GM12878 (cell line): ENCODE data around the gene ARID3B. TPM values are rescaled to one million over a fixed set of nuclear protein-coding genes. Genes with fewer than 3 reads are reported as not detected.

Experiments
- BRCA1 ChIP-seq: IDR thresholded peaks from 2 replicates; pipeline ENCODE4 v1.6.1; 2011; ENCODE audit warnings: low read depth, low read length, improper control_type of control experiment
- CBFB ChIP-seq: IDR thresholded peaks from 2 replicates; pipeline ENCODE4 v1.6.1; 2016; ENCODE audit warnings: antibody characterized with exemption, low read depth
- CEBPB ChIP-seq, 2 experiments: fragments of 150-350 bp in 1 of 2; IDR thresholded peaks; 2 replicates each; pipeline ENCODE4 v1.6.1; 2012 to 2014; ENCODE audit warnings: low read depth in 2 of 2, low read length in 2 of 2, borderline replicate concordance in 1 of 2, inconsistent platforms in 1 of 2
- EP300 ChIP-seq, 2 experiments: fragments of 150-350 bp in 1 of 2; IDR thresholded peaks; 2 replicates each; pipeline ENCODE4 v1.6.1; 2011 to 2012; ENCODE audit warnings: low read depth in 2 of 2, low read length in 2 of 2, borderline replicate concordance in 1 of 2, improper control_type of control experiment in 1 of 2, inconsistent platforms in 1 of 2; ENCODE audit not compliant: control insufficient read depth in 1 of 2
- ESRRA ChIP-seq: IDR thresholded peaks from 2 replicates; pipeline ENCODE4 v1.6.1; 2012; ENCODE audit warnings: mild to moderate bottlenecking, low read length, improper control_type of control experiment
- FOXM1 ChIP-seq: IDR thresholded peaks from 2 replicates; pipeline ENCODE4 v1.6.1; 2012; ENCODE audit warnings: low read depth, mild to moderate bottlenecking, inconsistent platforms, low read length, moderate library complexity
- KAT2A ChIP-seq: conservative IDR thresholded peaks from 2 replicates; pipeline ENCODE4 v1.6.1; 2011; ENCODE audit warnings: low read depth, low read length; ENCODE audit not compliant: control insufficient read depth
- KDM1A ChIP-seq: fragments of 200-600 bp; sonication (generic); IDR thresholded peaks from 2 replicates; pipeline ENCODE4 v1.6.1; 2016; ENCODE audit warnings: borderline replicate concordance
- MXI1 ChIP-seq: fragments of 150-350 bp; IDR thresholded peaks from 2 replicates; pipeline ENCODE4 v1.6.1; 2011; ENCODE audit warnings: low read depth, mild to moderate bottlenecking, inconsistent platforms, low read length, improper control_type of control experiment
- MYB ChIP-seq: fragments of 150-350 bp; IDR thresholded peaks from 2 replicates; pipeline ENCODE4 v1.6.1; 2014; ENCODE audit warnings: mild to moderate bottlenecking, low read depth, low read length, borderline replicate concordance
- NFIC ChIP-seq: IDR thresholded peaks from 2 replicates; pipeline ENCODE4 v1.6.1; 2012; ENCODE audit warnings: low read depth, mild to moderate bottlenecking, inconsistent platforms, low read length, moderate library complexity
- NFYB ChIP-seq: IDR thresholded peaks from 2 replicates; pipeline ENCODE4 v1.6.1; 2011; ENCODE audit warnings: low read depth, mild to moderate bottlenecking, low read length, improper control_type of control experiment, moderate library complexity; ENCODE audit not compliant: insufficient read depth
- NR2C1 ChIP-seq: fragments of 450-650 bp; IDR thresholded peaks from 2 replicates; pipeline ENCODE4 v1.6.1; 2017; ENCODE audit warnings: antibody characterized with exemption, mild to moderate bottlenecking, moderate library complexity
- PAX5 ChIP-seq: IDR thresholded peaks from 2 replicates; pipeline ENCODE4 v1.6.1; 2011; ENCODE audit warnings: low read depth, low read length, borderline replicate concordance
- PAX8 ChIP-seq: fragments of 450-650 bp; IDR thresholded peaks from 2 replicates; pipeline ENCODE4 v1.6.1; 2017; ENCODE audit warnings: mild to moderate bottlenecking, moderate library complexity
- RAD21 ChIP-seq: IDR thresholded peaks from 2 replicates; pipeline ENCODE4 v1.6.1; 2011; ENCODE audit warnings: mild to moderate bottlenecking, low read depth, low read length, moderate library complexity; ENCODE audit not compliant: insufficient read depth
- SMAD1 ChIP-seq: fragments of 450-650 bp; IDR thresholded peaks from 2 replicates; pipeline ENCODE4 v1.6.1; 2018; ENCODE audit warnings: mild to moderate bottlenecking, low read depth; ENCODE audit not compliant: partially characterized antibody
- SRF ChIP-seq, 2 experiments: IDR thresholded peaks; 2 replicates each; pipeline ENCODE4 v1.6.1; 2011; ENCODE audit warnings: low read depth in 2 of 2, low read length in 2 of 2, mild to moderate bottlenecking in 1 of 2, moderate library complexity in 1 of 2
- STAT3 ChIP-seq: IDR thresholded peaks from 2 replicates; pipeline ENCODE4 v1.6.1; 2011; ENCODE audit warnings: low read depth, low read length, improper control_type of control experiment
- SUPT20H ChIP-seq: IDR thresholded peaks from 2 replicates; pipeline ENCODE4 v1.6.1; 2011; ENCODE audit warnings: low read depth, mild to moderate bottlenecking, low read length, moderate library complexity, borderline replicate concordance; ENCODE audit not compliant: control insufficient read depth
- TCF3 ChIP-seq: IDR thresholded peaks from 2 replicates; pipeline ENCODE4 v1.6.1; 2012; ENCODE audit warnings: low read depth, mild to moderate bottlenecking, low read length, borderline replicate concordance; ENCODE audit not compliant: insufficient read depth
- ZBED1 ChIP-seq: IDR thresholded peaks from 2 replicates; pipeline ENCODE4 v1.6.1; 2016; ENCODE audit warnings: borderline replicate concordance
- ZNF274 ChIP-seq: IDR thresholded peaks from one replicate; pipeline ENCODE4 v1.8.0; 2011; ENCODE audit not compliant: insufficient read length, insufficient read depth
- polyA plus RNA-seq, 11 experiments: library from polyadenylated mRNA; depleted of rRNA in 4 of 11; unstranded in 6 of 11; stranded (reverse) in 5 of 11; fragments of >200 nt; fragmentation: Nextera tagmentation in 4 of 11; fragmentation: Illumina TruSeq in 1 of 11; extraction: Ambion mirVana in 4 of 11; extraction: Trizol in 1 of 11; gene quantifications; 1 replicate in 1 of 11; 2 replicates in 10 of 11; pipeline versions ENCODE4 v1.2.1 to v1.2.3, GENCODE V29; 2011 to 2016; ENCODE audit warnings: inconsistent platforms in 2 of 11, missing spikeins in 2 of 11, low read depth in 1 of 11
- total RNA-seq, 4 experiments: library from RNA; depleted of rRNA in 3 of 4; stranded (reverse); fragments of >200 nt in 3 of 4; fragmentation: Illumina TruSeq in 1 of 4; extraction: Trizol in 1 of 4; gene quantifications; 2 replicates each; pipeline versions ENCODE4 v1.2.1 to v1.2.3, GENCODE V29; 2013 to 2021
- TF ChIP-seq, protein P1 (sequence below): IDR thresholded peaks from 2 replicates; pipeline ENCODE4 v1.6.1; 2012; ENCODE audit warnings: low read depth, low read length, improper control_type of control experiment
- TF ChIP-seq, protein P2 (sequence below): fragments of 450-650 bp; IDR thresholded peaks from 2 replicates; pipeline ENCODE4 v1.6.1; 2017; ENCODE audit warnings: low read depth, mild to moderate bottlenecking, moderate library complexity
- TF ChIP-seq, protein P3 (sequence below): fragments of 450-650 bp; IDR thresholded peaks from 2 replicates; pipeline ENCODE4 v1.6.1; 2017; ENCODE audit warnings: mild to moderate bottlenecking

ARID3B gene
- total and polyA plus RNA-seq, 10 of the 15 experiments (the other 5 are each of a cell fraction or from before 2014, with no cell fraction given) = 1.1 to 33.4 (median 24.0) TPM

DNA sequence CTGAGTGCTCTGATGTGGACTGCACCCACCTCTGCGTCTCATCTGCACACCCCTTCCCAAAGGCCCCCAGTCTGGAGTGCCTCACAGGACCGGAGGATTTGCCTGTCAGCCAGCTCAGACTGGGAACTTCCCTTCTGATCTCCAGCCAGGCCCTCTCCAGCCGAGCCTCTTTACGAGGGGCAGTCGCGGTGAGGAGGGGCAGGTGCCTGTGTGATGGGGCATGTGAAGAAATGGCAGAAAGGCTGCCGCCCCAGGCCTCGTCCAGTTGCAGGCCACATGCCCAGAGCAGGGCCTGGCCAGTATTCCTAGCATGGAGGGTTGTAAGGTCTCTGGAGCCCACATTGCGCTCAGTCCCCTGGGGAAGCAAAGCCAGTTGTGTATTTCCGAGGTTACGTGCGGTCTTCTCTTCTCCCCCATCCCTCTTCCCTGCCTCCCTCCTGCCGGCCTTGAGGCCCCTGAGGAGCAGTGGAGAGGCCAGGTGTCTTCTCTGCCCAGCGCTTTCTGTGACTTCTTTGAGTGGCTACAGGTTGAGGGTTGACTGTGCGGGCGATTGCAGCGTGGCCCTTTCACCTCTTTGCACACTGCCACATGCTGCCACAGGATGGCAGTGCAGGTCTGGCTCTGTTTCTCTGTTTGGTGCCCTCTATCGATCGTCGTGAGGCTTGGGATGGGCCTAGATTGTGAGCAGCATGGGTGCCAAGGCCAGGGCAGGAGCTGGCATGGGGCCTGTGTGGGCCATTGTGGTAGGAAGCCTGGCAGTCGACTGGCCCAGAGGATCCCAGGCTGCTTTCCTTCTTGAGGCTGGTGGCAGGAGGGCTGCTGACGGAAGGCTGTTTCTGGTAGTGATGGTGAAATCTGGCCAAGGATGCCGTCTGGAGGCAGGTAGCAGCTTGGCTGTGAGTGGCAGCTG lies 79.9 kb downstream of the ARID3B start (continued):
- TF ChIP-seq EP300 (IDR thresholded peaks at IDR 0.05; ENCODE audit: borderline replicate concordance in 1 of 2, control insufficient read depth in 1 of 2, low read depth in 2 of 2, low read length in 2 of 2) (no peak), MXI1 (peak; percentile 44; the same call in 1 of the 2 replicates), NFYB (no peak), KDM1A (no peak), SMAD1 (no peak), PAX8 (no peak), ZNF274 (no peak), NFIC (no peak), ESRRA (no peak), MYB (no peak), CEBPB (IDR thresholded peaks at IDR 0.05; ENCODE audit: borderline replicate concordance in 1 of 2, low read depth in 2 of 2, low read length in 2 of 2) (no peak), KAT2A (no peak), TCF3 (no peak), CBFB (no peak), NR2C1 (peak; percentile 29; the same call in 1 of the 2 replicates), FOXM1 (no peak), SUPT20H (no peak), STAT3 (no peak), RAD21 (peak; percentile 71), BRCA1 (no peak), ZBED1 (no peak), SRF (IDR thresholded peaks at IDR 0.05; ENCODE audit: low read depth in 2 of 2, low read length in 2 of 2) (no peak), PAX5 (no peak)
- TF ChIP-seq, protein P1, sequence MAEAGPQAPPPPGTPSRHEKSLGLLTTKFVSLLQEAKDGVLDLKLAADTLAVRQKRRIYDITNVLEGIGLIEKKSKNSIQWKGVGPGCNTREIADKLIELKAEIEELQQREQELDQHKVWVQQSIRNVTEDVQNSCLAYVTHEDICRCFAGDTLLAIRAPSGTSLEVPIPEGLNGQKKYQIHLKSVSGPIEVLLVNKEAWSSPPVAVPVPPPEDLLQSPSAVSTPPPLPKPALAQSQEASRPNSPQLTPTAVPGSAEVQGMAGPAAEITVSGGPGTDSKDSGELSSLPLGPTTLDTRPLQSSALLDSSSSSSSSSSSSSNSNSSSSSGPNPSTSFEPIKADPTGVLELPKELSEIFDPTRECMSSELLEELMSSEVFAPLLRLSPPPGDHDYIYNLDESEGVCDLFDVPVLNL = no peak
- TF ChIP-seq, protein P2, sequence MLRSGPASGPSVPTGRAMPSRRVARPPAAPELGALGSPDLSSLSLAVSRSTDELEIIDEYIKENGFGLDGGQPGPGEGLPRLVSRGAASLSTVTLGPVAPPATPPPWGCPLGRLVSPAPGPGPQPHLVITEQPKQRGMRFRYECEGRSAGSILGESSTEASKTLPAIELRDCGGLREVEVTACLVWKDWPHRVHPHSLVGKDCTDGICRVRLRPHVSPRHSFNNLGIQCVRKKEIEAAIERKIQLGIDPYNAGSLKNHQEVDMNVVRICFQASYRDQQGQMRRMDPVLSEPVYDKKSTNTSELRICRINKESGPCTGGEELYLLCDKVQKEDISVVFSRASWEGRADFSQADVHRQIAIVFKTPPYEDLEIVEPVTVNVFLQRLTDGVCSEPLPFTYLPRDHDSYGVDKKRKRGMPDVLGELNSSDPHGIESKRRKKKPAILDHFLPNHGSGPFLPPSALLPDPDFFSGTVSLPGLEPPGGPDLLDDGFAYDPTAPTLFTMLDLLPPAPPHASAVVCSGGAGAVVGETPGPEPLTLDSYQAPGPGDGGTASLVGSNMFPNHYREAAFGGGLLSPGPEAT = no peak
- TF ChIP-seq, protein P3, sequence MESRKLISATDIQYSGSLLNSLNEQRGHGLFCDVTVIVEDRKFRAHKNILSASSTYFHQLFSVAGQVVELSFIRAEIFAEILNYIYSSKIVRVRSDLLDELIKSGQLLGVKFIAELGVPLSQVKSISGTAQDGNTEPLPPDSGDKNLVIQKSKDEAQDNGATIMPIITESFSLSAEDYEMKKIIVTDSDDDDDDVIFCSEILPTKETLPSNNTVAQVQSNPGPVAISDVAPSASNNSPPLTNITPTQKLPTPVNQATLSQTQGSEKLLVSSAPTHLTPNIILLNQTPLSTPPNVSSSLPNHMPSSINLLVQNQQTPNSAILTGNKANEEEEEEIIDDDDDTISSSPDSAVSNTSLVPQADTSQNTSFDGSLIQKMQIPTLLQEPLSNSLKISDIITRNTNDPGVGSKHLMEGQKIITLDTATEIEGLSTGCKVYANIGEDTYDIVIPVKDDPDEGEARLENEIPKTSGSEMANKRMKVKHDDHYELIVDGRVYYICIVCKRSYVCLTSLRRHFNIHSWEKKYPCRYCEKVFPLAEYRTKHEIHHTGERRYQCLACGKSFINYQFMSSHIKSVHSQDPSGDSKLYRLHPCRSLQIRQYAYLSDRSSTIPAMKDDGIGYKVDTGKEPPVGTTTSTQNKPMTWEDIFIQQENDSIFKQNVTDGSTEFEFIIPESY = no peak
